WTC11 (cell line): Measurements from ENCODE around the gene USP44. TPM values are rescaled to one million over a fixed set of nuclear protein-coding genes. Genes with fewer than 3 reads are reported as not detected.

Experiments
- ATAC-seq: fragments of 200-7000 bp; cut with Tn5 transposase; 2 replicates; pipeline ENCODE4 v1.10.0; 2021; ENCODE audit warnings: mild to moderate bottlenecking, moderate library complexity
- CTCF ChIA-PET: fragments of 300-600 bp; sonication (Branson Sonifier 250); formaldehyde crosslinking; loops from one replicate; lab custom pipeline; 2021; ENCODE audit warnings: antibody characterized with exemption; lab: Charles Lee
- POLR2A ChIA-PET: fragments of 350-600 bp; sonication (Branson Sonifier 250); formaldehyde crosslinking; loops from one replicate; lab custom pipeline; 2021; ENCODE audit warnings: antibody characterized with exemption; lab: Charles Lee
- DNase-seq: peaks from one replicate; pipeline ENCODE4 v3.0.0; 2021; ENCODE audit warnings: low spot score
- H3K27ac Mint-ChIP-seq: 2 replicates; pipeline ENCODE4 v1.8.0; 2021; ENCODE audit warnings: mixed read lengths
- H3K27me3 Mint-ChIP-seq: 2 replicates; pipeline ENCODE4 v1.8.0; 2021; ENCODE audit warnings: low read depth, mild to moderate bottlenecking, moderate library complexity, mixed read lengths
- H3K36me3 Mint-ChIP-seq: 2 replicates; pipeline ENCODE4 v1.8.0; 2021; ENCODE audit warnings: mixed read lengths
- H3K4me1 Mint-ChIP-seq: 2 replicates; pipeline ENCODE4 v1.8.0; 2022; ENCODE audit warnings: mixed read lengths
- H3K4me3 Mint-ChIP-seq: 2 replicates; pipeline ENCODE4 v1.8.0; 2021; ENCODE audit warnings: mild to moderate bottlenecking, moderate library complexity, mixed read lengths
- H3K9me3 Mint-ChIP-seq: 2 replicates; pipeline ENCODE4 v1.8.0; 2021; ENCODE audit warnings: mixed read lengths
- ATF1 ChIP-seq: sonication (generic); formaldehyde crosslinking; IDR thresholded peaks from 2 replicates; pipeline ENCODE4 v1.8.1; 2023; ENCODE audit warnings: mild to moderate bottlenecking, moderate library complexity, missing genetic modification reagents
- ATF6 ChIP-seq: sonication (generic); formaldehyde crosslinking; IDR thresholded peaks from 2 replicates; pipeline ENCODE4 v1.8.1; 2023; ENCODE audit warnings: mild to moderate bottlenecking, missing genetic modification reagents
- CDX4 ChIP-seq: fragments of 250-450 bp; sonication (Bioruptor Pico); IDR thresholded peaks from 2 replicates; pipeline ENCODE4 v1.9.0; 2021; ENCODE audit warnings: moderate library complexity, mild to moderate bottlenecking, inconsistent platforms, borderline replicate concordance
- E2F5 ChIP-seq: sonication (generic); formaldehyde crosslinking; IDR thresholded peaks from 2 replicates; pipeline ENCODE4 v1.8.1; 2022; ENCODE audit warnings: mild to moderate bottlenecking, moderate library complexity, missing genetic modification reagents
- EMX1 ChIP-seq: fragments of 250-450 bp; sonication (Bioruptor Pico); IDR thresholded peaks from 2 replicates; pipeline ENCODE4 v1.8.0; 2021; ENCODE audit warnings: mild to moderate bottlenecking
- FOXK1 ChIP-seq: sonication (generic); formaldehyde crosslinking; IDR thresholded peaks from 2 replicates; pipeline ENCODE4 v1.8.0; 2022; ENCODE audit warnings: mild to moderate bottlenecking, moderate library complexity, missing genetic modification reagents
- FOXP1 ChIP-seq: sonication (generic); formaldehyde crosslinking; IDR thresholded peaks from 2 replicates; pipeline ENCODE4 v1.8.0; 2022; ENCODE audit warnings: missing genetic modification reagents, mild to moderate bottlenecking, moderate library complexity, borderline replicate concordance
- NFATC4 ChIP-seq: fragments of 250-450 bp; sonication (Bioruptor Pico); IDR thresholded peaks from 2 replicates; pipeline ENCODE4 v1.9.0; 2021; ENCODE audit warnings: mild to moderate bottlenecking
- NFYB ChIP-seq: sonication (generic); formaldehyde crosslinking; conservative IDR thresholded peaks from 2 replicates; pipeline ENCODE4 v1.8.0; 2022; ENCODE audit warnings: low read depth, missing genetic modification reagents
- NR2C2 ChIP-seq: sonication (generic); formaldehyde crosslinking; IDR thresholded peaks from 2 replicates; pipeline ENCODE4 v1.8.0; 2022; ENCODE audit warnings: mild to moderate bottlenecking, missing genetic modification reagents
- NR3C1 ChIP-seq: sonication (generic); formaldehyde crosslinking; conservative IDR thresholded peaks from 2 replicates; pipeline ENCODE4 v1.8.1; 2023; ENCODE audit warnings: low read depth, mild to moderate bottlenecking, missing genetic modification reagents
- SMAD3 ChIP-seq: sonication (generic); formaldehyde crosslinking; IDR thresholded peaks from 2 replicates; pipeline ENCODE4 v1.8.0; 2022; ENCODE audit warnings: missing genetic modification reagents, mild to moderate bottlenecking, borderline replicate concordance
- SP1 ChIP-seq: sonication (generic); formaldehyde crosslinking; conservative IDR thresholded peaks from 2 replicates; pipeline ENCODE4 v1.8.1; 2022; ENCODE audit warnings: missing genetic modification reagents
- ZNF396 ChIP-seq: fragments of 250-450 bp; sonication (Bioruptor Pico); IDR thresholded peaks from 2 replicates; pipeline ENCODE4 v1.8.0; 2021; ENCODE audit warnings: mild to moderate bottlenecking, moderate library complexity, borderline replicate concordance
- ZNF416 ChIP-seq: fragments of 250-450 bp; sonication (Bioruptor Pico); IDR thresholded peaks from 2 replicates; pipeline ENCODE4 v1.9.0; 2021; ENCODE audit warnings: mild to moderate bottlenecking, inconsistent platforms
- ZNF512 ChIP-seq: sonication (generic); formaldehyde crosslinking; IDR thresholded peaks from 2 replicates; pipeline ENCODE4 v1.8.1; 2022; ENCODE audit warnings: missing genetic modification reagents, borderline replicate concordance
- total RNA-seq: library from RNA; stranded (reverse); gene quantifications from 3 replicates; pipeline ENCODE4 v1.2.3, GENCODE V29; 2021
- TF ChIP-seq, protein P1 (sequence below): sonication (generic); formaldehyde crosslinking; IDR thresholded peaks from 2 replicates; pipeline ENCODE4 v1.8.0; 2023; ENCODE audit warnings: missing genetic modification reagents
- TF ChIP-seq, protein P2 (sequence below): fragments of 250-450 bp; sonication (Bioruptor Pico); IDR thresholded peaks from 2 replicates; pipeline ENCODE4 v1.8.0; 2021; ENCODE audit warnings: mild to moderate bottlenecking

The USP44 gene
- total RNA-seq, 1 experiment from 2014 or later: 93.4 TPM

DNA sequence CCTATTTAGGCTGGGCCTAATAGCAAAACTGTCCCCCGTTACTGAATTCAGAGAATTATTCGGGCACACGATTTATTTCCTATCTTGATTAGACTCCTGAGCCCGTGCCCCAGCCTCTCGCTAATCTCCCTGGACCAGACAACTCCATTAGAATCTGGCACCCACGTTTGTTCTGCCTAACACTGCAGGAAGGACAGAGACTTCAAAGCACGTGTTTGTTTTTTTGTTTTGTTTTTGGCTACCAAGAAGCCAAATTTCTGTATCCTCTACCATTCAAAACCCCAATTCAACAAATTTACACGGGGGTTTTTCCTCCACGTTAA is 4.8 kb downstream of the USP44 start (continued):
- TF ChIP-seq ZNF512 (CRISPR knock-in tag) (no peak), ZNF396 (no peak), NR3C1 (CRISPR knock-in tag) (no peak)
- TF ChIP-seq, protein P1, sequence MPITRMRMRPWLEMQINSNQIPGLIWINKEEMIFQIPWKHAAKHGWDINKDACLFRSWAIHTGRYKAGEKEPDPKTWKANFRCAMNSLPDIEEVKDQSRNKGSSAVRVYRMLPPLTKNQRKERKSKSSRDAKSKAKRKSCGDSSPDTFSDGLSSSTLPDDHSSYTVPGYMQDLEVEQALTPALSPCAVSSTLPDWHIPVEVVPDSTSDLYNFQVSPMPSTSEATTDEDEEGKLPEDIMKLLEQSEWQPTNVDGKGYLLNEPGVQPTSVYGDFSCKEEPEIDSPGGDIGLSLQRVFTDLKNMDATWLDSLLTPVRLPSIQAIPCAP (CRISPR knock-in tag): no peak

DNA sequence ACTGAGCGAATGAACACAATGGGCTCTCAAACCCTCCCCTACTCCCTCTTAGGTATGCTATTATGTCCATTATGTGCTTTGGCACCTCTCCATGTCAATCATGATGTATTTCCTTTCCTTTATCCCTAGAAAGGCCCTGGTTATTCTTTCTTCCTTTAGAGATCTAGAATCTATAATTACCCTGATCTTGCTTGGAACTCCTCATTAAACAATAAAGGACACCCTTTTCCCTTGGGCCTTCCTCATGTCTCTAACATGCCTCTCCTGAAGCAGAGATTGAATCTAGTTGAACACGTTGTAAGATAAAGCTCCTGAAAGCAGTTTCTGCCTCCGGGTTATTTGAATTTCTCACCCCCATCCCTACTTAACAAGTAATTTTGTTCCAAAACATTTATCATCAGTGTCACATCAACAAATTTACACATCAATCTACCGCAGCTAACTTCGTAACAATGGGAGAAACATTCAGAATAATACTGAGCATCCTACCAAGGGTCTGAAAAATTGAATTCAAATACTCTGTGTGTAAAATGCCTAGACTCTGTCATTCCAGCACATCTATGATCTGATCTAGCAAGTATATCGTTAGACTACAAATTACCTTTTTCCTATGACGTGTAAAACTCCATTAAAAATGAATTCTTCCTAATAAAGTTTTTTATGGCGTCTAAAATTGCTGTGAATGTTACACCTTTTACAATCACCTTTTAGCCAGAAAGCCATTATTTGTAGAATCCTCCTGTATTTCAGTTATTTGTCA is 5.4 kb downstream of the USP44 start:
- Mint-ChIP-seq H3K27ac (peak overlapping the region; percentile 91), H3K36me3 (peaks cover 13% of the 10 kb centered on the region)
- POLR2A ChIA-PET: no interaction called here
- no peak for TF ChIP-seq ATF6 (CRISPR knock-in tag)
- no peak for TF ChIP-seq CDX4 (CRISPR knock-in tag)
- no peak for TF ChIP-seq FOXP1
- TF ChIP-seq ATF1 (CRISPR knock-in tag): no peak
- no peak for TF ChIP-seq SMAD3 (CRISPR knock-in tag)
- no peak for TF ChIP-seq NR2C2 (CRISPR knock-in tag)
- TF ChIP-seq NFATC4 (CRISPR knock-in tag): no peak
- TF ChIP-seq, protein P2, sequence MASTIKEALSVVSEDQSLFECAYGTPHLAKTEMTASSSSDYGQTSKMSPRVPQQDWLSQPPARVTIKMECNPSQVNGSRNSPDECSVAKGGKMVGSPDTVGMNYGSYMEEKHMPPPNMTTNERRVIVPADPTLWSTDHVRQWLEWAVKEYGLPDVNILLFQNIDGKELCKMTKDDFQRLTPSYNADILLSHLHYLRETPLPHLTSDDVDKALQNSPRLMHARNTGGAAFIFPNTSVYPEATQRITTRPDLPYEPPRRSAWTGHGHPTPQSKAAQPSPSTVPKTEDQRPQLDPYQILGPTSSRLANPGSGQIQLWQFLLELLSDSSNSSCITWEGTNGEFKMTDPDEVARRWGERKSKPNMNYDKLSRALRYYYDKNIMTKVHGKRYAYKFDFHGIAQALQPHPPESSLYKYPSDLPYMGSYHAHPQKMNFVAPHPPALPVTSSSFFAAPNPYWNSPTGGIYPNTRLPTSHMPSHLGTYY (CRISPR knock-in tag): no peak
- TF ChIP-seq SP1 (CRISPR knock-in tag): no peak
- TF ChIP-seq ZNF416 (CRISPR knock-in tag): no peak
- no peak for TF ChIP-seq NFYB (CRISPR knock-in tag)
- TF ChIP-seq, all 79 proteins: peak for 0
- peaks cover 43% of the 10 kb centered on the region for H3K4me1 Mint-ChIP-seq
- H3K27me3 Mint-ChIP-seq: no peaks in the 10 kb centered on the region
- peak overlapping the region; percentile 91 for H3K4me3 Mint-ChIP-seq
- ATAC-seq (no peak), DNase-seq (no peak)
- 0 out of 2 replicates have a peak, but pooled peaks cover 4% of the 10 kb centered on the region for H3K9me3 Mint-ChIP-seq
- CTCF ChIA-PET: interaction anchor here (1.0 kb wide), 1 partner anchor 29 kb away, joined by 4 read pairs; no protein-coding TSS in a partner anchor

DNA sequence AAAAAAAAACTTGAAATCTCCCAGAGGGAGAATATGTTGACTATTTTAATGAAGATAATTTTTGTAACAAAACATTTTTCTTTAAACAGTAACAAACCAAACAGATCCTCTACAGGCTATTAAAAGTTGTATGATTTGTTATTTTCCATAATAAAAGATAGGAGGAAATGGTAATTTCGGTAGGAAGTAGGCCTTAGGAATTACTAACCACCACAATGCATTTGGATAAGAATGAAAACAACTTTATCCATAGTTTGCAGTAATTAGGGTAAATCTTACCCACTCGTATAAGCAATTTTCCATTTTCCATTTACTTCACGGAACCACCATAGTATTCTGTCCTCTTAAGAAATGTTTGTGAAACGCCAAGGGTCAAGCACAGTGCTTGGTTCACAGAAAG is 6.0 kb downstream of the USP44 start:
- no peak for ATAC-seq
- Mint-ChIP-seq H3K4me1 (peaks cover 49% of the 10 kb centered on the region), H3K27ac (peak overlapping the region; percentile 91), H3K9me3 (0 out of 2 replicates have a peak, but pooled peaks cover 4% of the 10 kb centered on the region), H3K36me3 (peaks cover 13% of the 10 kb centered on the region), H3K4me3 (peak overlapping the region; percentile 91), H3K27me3 (no peaks in the 10 kb centered on the region)
- ChIA-PET CTCF (interaction anchor here (1.0 kb wide), 1 partner anchor 30 kb away, joined by 4 read pairs; no protein-coding TSS in a partner anchor), POLR2A (no interaction called here)
- DNase-seq: no peak
- no peak for TF ChIP-seq FOXK1 (CRISPR knock-in tag)
- TF ChIP-seq E2F5: no peak
- TF ChIP-seq EMX1 (CRISPR knock-in tag): no peak
